Renal cortex interstitium (tissue), 3 donors: ENCODE results near the gene RNF19B. TPM values are rescaled to one million over a fixed set of nuclear protein-coding genes. Genes with fewer than 3 reads are reported as not detected.

ENCODE experiments used
- polyA plus RNA-seq, 3 donors: library from polyadenylated mRNA; unstranded; fragments of 120-200 nt; gene quantifications; one replicate each; pipeline ENCODE4 v1.2.1, GENCODE V29; 2013; ENCODE audit not compliant: insufficient read length in 3 of 3

RNF19B gene
- polyA plus RNA-seq, 3 donors = 16.6 to 17.4 (median 16.7) TPM

Other genes with a start within 250 kb of the RNF19B start
- gene YARS1, start 147.5 kb downstream of the RNF19B start, polyA plus RNA-seq = 10 to 100 TPM; 57.3 to 68.0 (median 60.2) TPM
- gene S100PBP, start 147.2 kb downstream of the RNF19B start, polyA plus RNA-seq = 10 to 100 TPM; 31.7 to 46.5 (median 37.2) TPM
- gene FNDC5, start 93.9 kb downstream of the RNF19B start, polyA plus RNA-seq = 10 to 100 TPM; 46.5 to 56.8 (median 56.2) TPM
- gene HPCA, start 78.3 kb downstream of the RNF19B start, polyA plus RNA-seq = under 1 TPM; 0.31 to 0.95 (median 0.71) TPM
- 1 to 10 TPM; 6.1 to 7.9 (median 7.7) TPM for gene TMEM54, start 63.4 kb downstream of the RNF19B start, polyA plus RNA-seq
- 100 to 1,000 TPM; 199 to 254 (median 217) TPM for gene AK2, start 72.1 kb upstream of the RNF19B start, polyA plus RNA-seq
- 10 to 100 TPM in 1 of 3 donors, 1 to 10 TPM in 2; 7.1 to 10.3 (median 8.2) TPM for gene AZIN2, start 116.3 kb upstream of the RNF19B start, polyA plus RNA-seq
- gene TRIM62, start 217.2 kb upstream of the RNF19B start, polyA plus RNA-seq = 1 to 10 TPM; 6.3 to 8.6 (median 8.0) TPM